PC-9 (cell line): ENCODE data around the gene MYBPC2.

Source experiments
- CTCF ChIP-seq: fragments of 200-600 bp; sonication (generic); conservative IDR thresholded peaks from 2 replicates; pipeline ENCODE4 v1.6.1; 2017; ENCODE audit warnings: mixed run types, antibody characterized with exemption, mild to moderate bottlenecking, moderate library complexity
- EZH2 ChIP-seq: fragments of 200-600 bp; sonication (generic); IDR thresholded peaks from 2 replicates; pipeline ENCODE4 v1.8.0; 2017; ENCODE audit warnings: antibody characterized with exemption, low read depth

- TF ChIP-seq CTCF (no peak), EZH2 (no peak)
Observed at GRCh38 chr19:50479761-50480251, 47.1 kb downstream of the MYBPC2 start.
